CD4-positive, alpha-beta T cell (primary cell): Measurements from ENCODE around the gene PBX2. TPM values are rescaled to one million over a fixed set of nuclear protein-coding genes. Genes with fewer than 3 reads are reported as not detected.

ENCODE experiments used
- ATAC-seq: fragments of 200-7000 bp; cut with Tn5 transposase; one replicate; pipeline ENCODE4 v1.10.0; 2022; ENCODE audit warnings: mild to moderate bottlenecking; ENCODE audit not compliant: poor library complexity
- CTCF ChIA-PET: fragments of 350-600 bp; sonication (Branson Sonifier 250); formaldehyde crosslinking; loops from one replicate; lab custom pipeline; 2021; ENCODE audit warnings: antibody characterized with exemption, inconsistent platforms; lab: Charles Lee
- POLR2A ChIA-PET: fragments of 350-600 bp; sonication (Branson Sonifier 250); formaldehyde crosslinking; loops from one replicate; lab custom pipeline; 2021; ENCODE audit warnings: antibody characterized with exemption, inconsistent platforms; lab: Charles Lee
- DNase-seq, 14 experiments: peaks; one replicate each; pipeline ENCODE4 v3.0.0-alpha.2; 2013 to 2020; ENCODE audit warnings: mixed read lengths in 2 of 14
- H3K27ac ChIP-seq, 2 donors: one replicate each; pipeline versions ENCODE4 v1.5.1 to v1.7.0; 2013; ENCODE audit warnings: low read length in 2 of 2, low read depth in 1 of 2, mild to moderate bottlenecking in 1 of 2
- H3K27me3 ChIP-seq, 2 experiments: 1 replicate in 1 of 2; 2 replicates in 1 of 2; pipeline versions ENCODE4 v1.6.1 to v1.7.0; 2013; ENCODE audit warnings: low read length in 2 of 2, control low read depth in 1 of 2, mild to moderate bottlenecking in 1 of 2, moderate library complexity in 1 of 2; ENCODE audit not compliant: insufficient read depth in 2 of 2, control insufficient read depth in 1 of 2
- H3K36me3 ChIP-seq: one replicate; pipeline ENCODE4 v1.6.1; 2013; ENCODE audit warnings: low read length, control low read depth; ENCODE audit not compliant: insufficient read depth
- H3K4me1 ChIP-seq: one replicate; pipeline ENCODE4 v1.6.1; 2013; ENCODE audit warnings: low read length, control low read depth; ENCODE audit not compliant: insufficient read depth
- H3K4me3 ChIP-seq: one replicate; pipeline ENCODE4 v1.5.1; 2013; ENCODE audit warnings: mild to moderate bottlenecking, low read length, moderate library complexity
- H3K9me3 ChIP-seq, 2 experiments: 1 replicate in 1 of 2; 2 replicates in 1 of 2; pipeline versions ENCODE4 v1.6.1 to v1.7.0; 2013; ENCODE audit warnings: low read length in 2 of 2, mild to moderate bottlenecking in 2 of 2, control low read depth in 1 of 2, moderate library complexity in 1 of 2; ENCODE audit not compliant: control insufficient read depth in 1 of 2, insufficient read depth in 1 of 2
- H3K27ac Mint-ChIP-seq: one replicate; pipeline ENCODE4 v1.8.0; 2020; ENCODE audit warnings: mixed read lengths
- H3K27me3 Mint-ChIP-seq: one replicate; pipeline ENCODE4 v1.8.0; 2021; ENCODE audit warnings: mixed read lengths
- H3K36me3 Mint-ChIP-seq: one replicate; pipeline ENCODE4 v1.8.0; 2021; ENCODE audit warnings: low read depth, mixed read lengths
- H3K4me1 Mint-ChIP-seq: one replicate; pipeline ENCODE4 v1.8.0; 2021; ENCODE audit warnings: low read depth, mixed read lengths
- H3K4me3 Mint-ChIP-seq: one replicate; pipeline ENCODE4 v1.8.0; 2020; ENCODE audit warnings: mild to moderate bottlenecking, mixed read lengths
- H3K9me3 Mint-ChIP-seq: one replicate; pipeline ENCODE4 v1.8.0; 2020; ENCODE audit warnings: mixed read lengths
- CTCF ChIP-seq: fragments of 200-600 bp; IDR thresholded peaks from one replicate; pipeline ENCODE4 v1.8.0; 2022; ENCODE audit warnings: antibody characterized with exemption, mild to moderate bottlenecking
- intact Hi-C, 2 experiments: fragments of 100-400 bp; cut with DNase I in 1 of 2; cut with micrococcal nuclease in 1 of 2; formaldehyde crosslinking; loops; one replicate each; pipeline versions ENCODE4 v1.15.1 to v1.9.0; 2023 to 2025; cut with DNase I, micrococcal nuclease
- total RNA-seq, 174 experiments: library from RNA in 2 of 174; stranded (reverse) in 2 of 174; gene quantifications; one replicate each; pipeline ENCODE4 v1.2.3 and lab custom pipeline; 2021 to 2026

Gene PBX2
- total RNA-seq, 2 experiments from 2014 or later, result 62.0 to 65.6 TPM

GRCh38 chr6:32175711-32176475 lies 14.1 kb downstream of the PBX2 start, which contains the start of gene AGPAT1:
Gene AGPAT1 (minus strand): TSS chr6:32176084. CDS start chr6:32171496, 4,588 bp downstream.
- H3K4me3 Mint-ChIP-seq, result peak within 1 kb of the TSS; percentile 91
- Histone ChIP-seq H3K36me3 (peaks cover 9% of the 10 kb centered on the region), H3K27ac (peak within 1 kb of the TSS; percentile 93 to 98), H3K9me3 (no peaks in the 10 kb centered on the region), H3K4me3 (peak within 1 kb of the TSS; percentile 91), H3K27me3 (no peaks in the 10 kb centered on the region), H3K4me1 (peaks cover 66% of the 10 kb centered on the region)
- DNase-seq, result peak; percentile 93 to 98 (median 97)
- no peaks in the 10 kb centered on the region for H3K27me3 Mint-ChIP-seq
- ChIA-PET POLR2A (interaction anchor here (1.2 to 8.1 kb wide), 4 partner anchors 17 to 796 kb away, joined by 3 to 242 read pairs (median 30); partner anchors contain the start of genes ATF6B, FKBPL, GPSM3 and PBX2), CTCF (interaction anchor here (2.8 kb wide), 1 partner anchor 20 kb away, joined by 14 read pairs; no protein-coding TSS in a partner anchor)
- peak within 1 kb of the TSS; percentile 85 for H3K27ac Mint-ChIP-seq
- peaks cover 78% of the 10 kb centered on the region for H3K4me1 Mint-ChIP-seq
- TF ChIP-seq CTCF, result no peak
- no peaks in the 10 kb centered on the region for H3K9me3 Mint-ChIP-seq
- H3K36me3 Mint-ChIP-seq, result peaks cover 37% of the 10 kb centered on the region
- peak; percentile 41 for ATAC-seq
- intact Hi-C loops, result loop anchor here (1.0 to 10.0 kb wide), 4 partner anchors 15 to 219 kb away; partner anchors contain the start of genes DXO (in 1 of the 2), NELFE (in 1 of the 2) and SKIC2 (in 1 of the 2)

- peaks cover 37% of the 10 kb centered on the region for H3K36me3 Mint-ChIP-seq
- peaks cover 63% of the 10 kb centered on the region for H3K4me1 ChIP-seq
- intact Hi-C loops, result loop anchor here (5.0 to 10.0 kb wide), 2 partner anchors 201 to 218 kb away; partner anchors contain the start of genes DXO (in 1 of the 2), NELFE (in 1 of the 2) and SKIC2 (in 1 of the 2)
- H3K27ac Mint-ChIP-seq, result peak overlapping the region; percentile 85
- H3K4me1 Mint-ChIP-seq, result peaks cover 77% of the 10 kb centered on the region
- H3K36me3 ChIP-seq, result peaks cover 8% of the 10 kb centered on the region
- H3K27me3 ChIP-seq, result no peaks in the 10 kb centered on the region
- TF ChIP-seq CTCF, result no peak
- ATAC-seq, result no peak
- H3K27me3 Mint-ChIP-seq, result no peaks in the 10 kb centered on the region
- H3K4me3 ChIP-seq, result peak overlapping the region; percentile 91
- CTCF ChIA-PET, result no interaction called here
- POLR2A ChIA-PET, result interaction anchor here (8.1 kb wide), 1 partner anchor 17 kb away, joined by 242 read pairs; the partner anchor contains the start of genes GPSM3 and PBX2
- H3K4me3 Mint-ChIP-seq, result peak overlapping the region; percentile 91
- peak overlapping the region; percentile 56 to 93 for H3K27ac ChIP-seq
- DNase-seq, result no peak
- no peaks in the 10 kb centered on the region for H3K9me3 Mint-ChIP-seq
- H3K9me3 ChIP-seq, result no peaks in the 10 kb centered on the region
Measured at GRCh38 chr6:32175322-32175710, 14.7 kb downstream of the PBX2 start.

GRCh38 chr6:32174416-32174815 lies 15.6 kb downstream of the PBX2 start:
- H3K4me3 Mint-ChIP-seq, result peak overlapping the region; percentile 91
- no peak for ATAC-seq
- peaks cover 40% of the 10 kb centered on the region for H3K36me3 Mint-ChIP-seq
- ChIA-PET CTCF (no interaction called here), POLR2A (no interaction called here)
- intact Hi-C loops, result loop anchor here in 1 of 2 experiments (10.0 kb wide), 1 partner anchor 200 kb away; the partner anchor contains the start of gene DXO
- H3K27me3 Mint-ChIP-seq, result no peaks in the 10 kb centered on the region
- Histone ChIP-seq H3K27me3 (no peaks in the 10 kb centered on the region), H3K9me3 (no peaks in the 10 kb centered on the region), H3K4me1 (peaks cover 56% of the 10 kb centered on the region), H3K27ac (no peak overlapping the region), H3K36me3 (peaks cover 13% of the 10 kb centered on the region), H3K4me3 (no peak overlapping the region)
- peaks cover 79% of the 10 kb centered on the region for H3K4me1 Mint-ChIP-seq
- peak overlapping the region; percentile 18 for H3K27ac Mint-ChIP-seq
- no peak for DNase-seq
- TF ChIP-seq CTCF, result no peak
- H3K9me3 Mint-ChIP-seq, result no peaks in the 10 kb centered on the region
